HEK293 (cell line): ENCODE measurements around the gene TRMT5.

Experiments used
- CTCF ChIA-PET: fragments of 350-600 bp; formaldehyde crosslinking; extraction: SDS; loops from one replicate; lab custom pipeline; 2021; ENCODE audit warnings: antibody characterized with exemption; lab: Yijun Ruan, JAX
- POLR2A ChIA-PET: fragments of 300-600 bp; formaldehyde crosslinking; extraction: SDS; loops from one replicate; lab custom pipeline; 2020; ENCODE audit warnings: antibody characterized with exemption, inconsistent platforms; lab: Yijun Ruan, JAX
- H3K27ac ChIP-seq: fragments of 200-500 bp; sonication (Bioruptor generic); 2 replicates; pipeline ENCODE4 v1.5.1; 2014; ENCODE audit warnings: low read depth, low read length, control low read depth, inconsistent platforms; ENCODE audit errors: extremely low read depth
- H3K36me3 ChIP-seq, 2 experiments: fragments of 200-500 bp in 1 of 2; sonication (Bioruptor generic) in 1 of 2; 1 replicate in 1 of 2; 2 replicates in 1 of 2; pipeline ENCODE4 v1.5.1; 2014 to 2017; ENCODE audit warnings: inconsistent platforms in 2 of 2, low read length in 2 of 2; ENCODE audit not compliant: control insufficient read depth in 2 of 2, insufficient read depth in 1 of 2
- H3K4me1 ChIP-seq: fragments of 200-500 bp; sonication (Bioruptor generic); 2 replicates; pipeline ENCODE4 v1.5.1; 2014; ENCODE audit warnings: mild to moderate bottlenecking, low read length, inconsistent platforms; ENCODE audit not compliant: control insufficient read depth, insufficient read depth
- H3K4me3 ChIP-seq: 2 replicates; pipeline ENCODE4 v1.5.1; 2011; ENCODE audit warnings: low read depth, mild to moderate bottlenecking, control low read depth, low read length, moderate library complexity
- H3K9me3 ChIP-seq: fragments of 200-500 bp; sonication (Bioruptor generic); 2 replicates; pipeline ENCODE4 v1.5.1; 2014; ENCODE audit warnings: low read depth, low read length, inconsistent platforms; ENCODE audit not compliant: control insufficient read depth, insufficient read depth
- GFI1B ChIP-seq: fragments of 450-650 bp; formaldehyde crosslinking; IDR thresholded peaks from 2 replicates; pipeline ENCODE4 v1.5.1; 2016; ENCODE audit warnings: missing biosample characterization, missing genetic modification characterization
- GLIS2 ChIP-seq: fragments of 450-650 bp; formaldehyde crosslinking; IDR thresholded peaks from 2 replicates; pipeline ENCODE4 v1.5.1; 2016; ENCODE audit warnings: missing biosample characterization, missing genetic modification characterization
- KLF8 ChIP-seq: fragments of 450-650 bp; formaldehyde crosslinking; IDR thresholded peaks from 2 replicates; pipeline ENCODE4 v1.5.1; 2016; ENCODE audit warnings: missing biosample characterization, missing genetic modification characterization
- SCRT2 ChIP-seq: fragments of 450-650 bp; formaldehyde crosslinking; IDR thresholded peaks from 2 replicates; pipeline ENCODE4 v1.5.1; 2016; ENCODE audit warnings: missing biosample characterization, missing genetic modification characterization
- SP2 ChIP-seq: fragments of 450-650 bp; formaldehyde crosslinking; IDR thresholded peaks from 2 replicates; pipeline ENCODE4 v1.5.1; 2016; ENCODE audit warnings: missing biosample characterization, missing genetic modification characterization
- SP3 ChIP-seq: fragments of 450-650 bp; formaldehyde crosslinking; IDR thresholded peaks from 2 replicates; pipeline ENCODE4 v1.5.1; 2016; ENCODE audit warnings: missing biosample characterization, missing genetic modification characterization
- ZBTB1 ChIP-seq: fragments of 450-650 bp; formaldehyde crosslinking; IDR thresholded peaks from 2 replicates; pipeline ENCODE4 v1.5.1; 2016; ENCODE audit warnings: missing biosample characterization, missing genetic modification characterization
- ZBTB17 ChIP-seq: fragments of 450-650 bp; formaldehyde crosslinking; IDR thresholded peaks from 2 replicates; pipeline ENCODE4 v1.5.1; 2016; ENCODE audit warnings: missing biosample characterization, missing genetic modification characterization
- ZNF112 ChIP-seq: fragments of 450-650 bp; formaldehyde crosslinking; IDR thresholded peaks from 2 replicates; pipeline ENCODE4 v1.5.0; 2017; ENCODE audit warnings: missing biosample characterization, missing genetic modification characterization
- ZNF24 ChIP-seq: fragments of 450-650 bp; formaldehyde crosslinking; IDR thresholded peaks from 2 replicates; pipeline ENCODE4 v1.5.1; 2016; ENCODE audit warnings: missing biosample characterization, missing genetic modification characterization
- ZNF561 ChIP-seq: fragments of 450-650 bp; IDR thresholded peaks from 2 replicates; pipeline ENCODE4 v1.5.1; 2018; ENCODE audit warnings: missing biosample characterization, missing genetic modification characterization, borderline replicate concordance
- ZNF585B ChIP-seq: fragments of 450-650 bp; formaldehyde crosslinking; IDR thresholded peaks from 2 replicates; pipeline ENCODE4 v1.5.1; 2016; ENCODE audit warnings: missing biosample characterization, missing genetic modification characterization
- ZNF600 ChIP-seq: fragments of 450-650 bp; formaldehyde crosslinking; IDR thresholded peaks from 2 replicates; pipeline ENCODE4 v1.5.1; 2016; ENCODE audit warnings: missing biosample characterization, missing genetic modification characterization
- ZNF777 ChIP-seq: fragments of 450-650 bp; formaldehyde crosslinking; IDR thresholded peaks from 2 replicates; pipeline ENCODE4 v1.5.1; 2017; ENCODE audit warnings: missing biosample characterization, missing genetic modification characterization, borderline replicate concordance
- ZNF792 ChIP-seq: fragments of 450-650 bp; formaldehyde crosslinking; IDR thresholded peaks from 2 replicates; pipeline ENCODE4 v1.5.1; 2016; ENCODE audit warnings: missing biosample characterization, missing genetic modification characterization
- TF ChIP-seq, protein P1 (sequence below): fragments of 450-650 bp; formaldehyde crosslinking; conservative IDR thresholded peaks from 2 replicates; pipeline ENCODE4 v1.5.1; 2016; ENCODE audit warnings: low read depth, missing biosample characterization, missing genetic modification characterization
- TF ChIP-seq, protein P2 (sequence below): fragments of 450-650 bp; IDR thresholded peaks from 2 replicates; pipeline ENCODE4 v1.5.1; 2018; ENCODE audit warnings: missing biosample characterization, missing genetic modification characterization
- TF ChIP-seq, protein P3 (sequence below): fragments of 450-650 bp; formaldehyde crosslinking; IDR thresholded peaks from 2 replicates; pipeline ENCODE4 v1.5.0; 2017; ENCODE audit warnings: missing biosample characterization, missing genetic modification characterization, borderline replicate concordance
- TF ChIP-seq, protein P4 (sequence below): fragments of 450-650 bp; formaldehyde crosslinking; IDR thresholded peaks from 2 replicates; pipeline ENCODE4 v1.5.1; 2016; ENCODE audit warnings: missing biosample characterization, missing genetic modification characterization
- TF ChIP-seq, protein P5 (sequence below): fragments of 450-650 bp; formaldehyde crosslinking; IDR thresholded peaks from 2 replicates; pipeline ENCODE4 v1.5.1; 2017; ENCODE audit warnings: missing biosample characterization, missing genetic modification characterization

The TRMT5 gene

DNA sequence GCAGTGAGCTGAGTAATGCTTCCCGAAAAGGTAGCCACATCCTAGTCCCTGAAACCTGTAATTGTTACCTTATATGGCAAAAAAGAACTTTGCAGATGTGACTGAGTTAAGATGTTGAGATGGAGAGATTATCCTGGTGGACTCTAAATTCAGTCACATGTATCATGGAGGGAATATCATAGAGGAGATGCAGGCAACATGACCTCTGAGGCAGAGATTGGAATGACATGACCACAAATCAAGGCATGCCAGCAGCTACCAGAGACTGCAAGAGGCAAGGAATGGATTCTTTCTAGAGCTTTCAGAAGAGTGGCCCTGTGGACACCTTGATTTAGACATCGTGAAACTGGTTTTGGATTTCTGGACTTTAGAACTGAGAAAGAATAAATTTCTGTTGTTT lies 18.7 kb upstream of the TRMT5 start (continued):
- TF ChIP-seq, protein P1, sequence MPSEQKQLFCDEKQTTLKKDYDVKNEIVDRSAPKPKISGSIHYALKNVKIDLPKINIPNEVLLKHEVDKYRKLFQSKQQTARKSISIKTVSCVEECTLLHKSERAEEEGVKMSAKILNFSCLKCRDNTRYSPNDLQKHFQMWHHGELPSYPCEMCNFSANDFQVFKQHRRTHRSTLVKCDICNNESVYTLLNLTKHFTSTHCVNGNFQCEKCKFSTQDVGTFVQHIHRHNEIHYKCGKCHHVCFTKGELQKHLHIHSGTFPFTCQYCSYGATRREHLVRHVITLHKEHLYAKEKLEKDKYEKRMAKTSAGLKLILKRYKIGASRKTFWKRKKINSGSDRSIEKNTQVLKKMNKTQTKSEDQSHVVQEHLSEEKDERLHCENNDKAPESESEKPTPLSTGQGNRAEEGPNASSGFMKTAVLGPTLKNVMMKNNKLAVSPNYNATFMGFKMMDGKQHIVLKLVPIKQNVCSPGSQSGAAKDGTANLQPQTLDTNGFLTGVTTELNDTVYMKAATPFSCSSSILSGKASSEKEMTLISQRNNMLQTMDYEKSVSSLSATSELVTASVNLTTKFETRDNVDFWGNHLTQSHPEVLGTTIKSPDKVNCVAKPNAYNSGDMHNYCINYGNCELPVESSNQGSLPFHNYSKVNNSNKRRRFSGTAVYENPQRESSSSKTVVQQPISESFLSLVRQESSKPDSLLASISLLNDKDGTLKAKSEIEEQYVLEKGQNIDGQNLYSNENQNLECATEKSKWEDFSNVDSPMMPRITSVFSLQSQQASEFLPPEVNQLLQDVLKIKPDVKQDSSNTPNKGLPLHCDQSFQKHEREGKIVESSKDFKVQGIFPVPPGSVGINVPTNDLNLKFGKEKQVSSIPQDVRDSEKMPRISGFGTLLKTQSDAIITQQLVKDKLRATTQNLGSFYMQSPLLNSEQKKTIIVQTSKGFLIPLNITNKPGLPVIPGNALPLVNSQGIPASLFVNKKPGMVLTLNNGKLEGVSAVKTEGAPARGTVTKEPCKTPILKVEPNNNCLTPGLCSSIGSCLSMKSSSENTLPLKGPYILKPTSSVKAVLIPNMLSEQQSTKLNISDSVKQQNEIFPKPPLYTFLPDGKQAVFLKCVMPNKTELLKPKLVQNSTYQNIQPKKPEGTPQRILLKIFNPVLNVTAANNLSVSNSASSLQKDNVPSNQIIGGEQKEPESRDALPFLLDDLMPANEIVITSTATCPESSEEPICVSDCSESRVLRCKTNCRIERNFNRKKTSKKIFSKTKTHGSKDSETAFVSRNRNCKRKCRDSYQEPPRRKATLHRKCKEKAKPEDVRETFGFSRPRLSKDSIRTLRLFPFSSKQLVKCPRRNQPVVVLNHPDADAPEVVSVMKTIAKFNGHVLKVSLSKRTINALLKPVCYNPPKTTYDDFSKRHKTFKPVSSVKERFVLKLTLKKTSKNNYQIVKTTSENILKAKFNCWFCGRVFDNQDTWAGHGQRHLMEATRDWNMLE (tag by site-specific recombination): no peak
- TF ChIP-seq, protein P2, sequence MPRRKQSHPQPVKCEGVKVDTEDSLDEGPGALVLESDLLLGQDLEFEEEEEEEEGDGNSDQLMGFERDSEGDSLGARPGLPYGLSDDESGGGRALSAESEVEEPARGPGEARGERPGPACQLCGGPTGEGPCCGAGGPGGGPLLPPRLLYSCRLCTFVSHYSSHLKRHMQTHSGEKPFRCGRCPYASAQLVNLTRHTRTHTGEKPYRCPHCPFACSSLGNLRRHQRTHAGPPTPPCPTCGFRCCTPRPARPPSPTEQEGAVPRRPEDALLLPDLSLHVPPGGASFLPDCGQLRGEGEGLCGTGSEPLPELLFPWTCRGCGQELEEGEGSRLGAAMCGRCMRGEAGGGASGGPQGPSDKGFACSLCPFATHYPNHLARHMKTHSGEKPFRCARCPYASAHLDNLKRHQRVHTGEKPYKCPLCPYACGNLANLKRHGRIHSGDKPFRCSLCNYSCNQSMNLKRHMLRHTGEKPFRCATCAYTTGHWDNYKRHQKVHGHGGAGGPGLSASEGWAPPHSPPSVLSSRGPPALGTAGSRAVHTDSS (tag by site-specific recombination): no peak
- TF ChIP-seq GFI1B (tag by site-specific recombination): no peak

DNA sequence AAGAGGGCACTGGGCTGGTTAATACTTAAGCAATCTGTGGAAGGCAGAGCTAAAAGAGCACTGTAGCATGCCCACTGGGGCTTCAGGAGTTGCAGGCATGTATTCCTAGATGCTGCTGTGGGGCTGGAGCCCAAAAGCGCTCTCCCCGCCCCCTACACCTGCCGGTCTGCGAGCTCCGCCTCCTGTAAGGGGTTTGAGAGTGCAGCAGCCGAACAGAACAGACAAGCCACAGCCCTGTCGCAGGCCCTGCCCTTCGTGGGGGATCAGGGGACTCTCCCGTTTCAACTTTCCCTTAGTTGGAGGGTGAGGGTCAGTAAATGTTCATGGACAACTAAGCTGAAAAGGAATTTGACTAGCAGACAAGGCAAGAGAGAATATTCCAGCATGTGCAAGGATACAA lies 17.7 kb upstream of the TRMT5 start:
- Histone ChIP-seq H3K4me3 (no peak overlapping the region), H3K4me1 (no peaks in the 10 kb centered on the region), H3K27ac (no peak overlapping the region), H3K9me3 (no peaks in the 10 kb centered on the region), H3K36me3 (peaks cover 0 to 10% of the 10 kb centered on the region in 2 experiments; a peak in 1 of 3 replicates)
- ChIA-PET CTCF (no interaction called here), POLR2A (no interaction called here)
- TF ChIP-seq ZNF585B (tag by site-specific recombination): no peak
- TF ChIP-seq ZNF112 (tag by site-specific recombination): no peak
- no peak for TF ChIP-seq GLIS2 (tag by site-specific recombination)
- TF ChIP-seq ZNF600: no peak
- no peak for TF ChIP-seq ZBTB17 (tag by site-specific recombination)
- TF ChIP-seq KLF8 (tag by site-specific recombination): no peak
- TF ChIP-seq ZBTB1: no peak
- no peak for TF ChIP-seq SP3 (tag by site-specific recombination)
- TF ChIP-seq, protein P3, sequence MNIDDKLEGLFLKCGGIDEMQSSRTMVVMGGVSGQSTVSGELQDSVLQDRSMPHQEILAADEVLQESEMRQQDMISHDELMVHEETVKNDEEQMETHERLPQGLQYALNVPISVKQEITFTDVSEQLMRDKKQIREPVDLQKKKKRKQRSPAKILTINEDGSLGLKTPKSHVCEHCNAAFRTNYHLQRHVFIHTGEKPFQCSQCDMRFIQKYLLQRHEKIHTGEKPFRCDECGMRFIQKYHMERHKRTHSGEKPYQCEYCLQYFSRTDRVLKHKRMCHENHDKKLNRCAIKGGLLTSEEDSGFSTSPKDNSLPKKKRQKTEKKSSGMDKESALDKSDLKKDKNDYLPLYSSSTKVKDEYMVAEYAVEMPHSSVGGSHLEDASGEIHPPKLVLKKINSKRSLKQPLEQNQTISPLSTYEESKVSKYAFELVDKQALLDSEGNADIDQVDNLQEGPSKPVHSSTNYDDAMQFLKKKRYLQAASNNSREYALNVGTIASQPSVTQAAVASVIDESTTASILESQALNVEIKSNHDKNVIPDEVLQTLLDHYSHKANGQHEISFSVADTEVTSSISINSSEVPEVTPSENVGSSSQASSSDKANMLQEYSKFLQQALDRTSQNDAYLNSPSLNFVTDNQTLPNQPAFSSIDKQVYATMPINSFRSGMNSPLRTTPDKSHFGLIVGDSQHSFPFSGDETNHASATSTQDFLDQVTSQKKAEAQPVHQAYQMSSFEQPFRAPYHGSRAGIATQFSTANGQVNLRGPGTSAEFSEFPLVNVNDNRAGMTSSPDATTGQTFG: no peak
- no peak for TF ChIP-seq ZNF792 (tag by site-specific recombination)
- no peak for TF ChIP-seq SCRT2 (tag by site-specific recombination)
- TF ChIP-seq, protein P4, sequence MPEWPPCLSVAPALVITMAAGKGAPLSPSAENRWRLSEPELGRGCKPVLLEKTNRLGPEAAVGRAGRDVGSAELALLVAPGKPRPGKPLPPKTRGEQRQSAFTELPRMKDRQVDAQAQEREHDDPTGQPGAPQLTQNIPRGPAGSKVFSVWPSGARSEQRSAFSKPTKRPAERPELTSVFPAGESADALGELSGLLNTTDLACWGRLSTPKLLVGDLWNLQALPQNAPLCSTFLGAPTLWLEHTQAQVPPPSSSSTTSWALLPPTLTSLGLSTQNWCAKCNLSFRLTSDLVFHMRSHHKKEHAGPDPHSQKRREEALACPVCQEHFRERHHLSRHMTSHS (tag by site-specific recombination): no peak
- TF ChIP-seq ZNF777 (tag by site-specific recombination): no peak
- no peak for TF ChIP-seq ZNF24 (tag by site-specific recombination)
- TF ChIP-seq, protein P1 (tag by site-specific recombination): no peak
- TF ChIP-seq, protein P5, sequence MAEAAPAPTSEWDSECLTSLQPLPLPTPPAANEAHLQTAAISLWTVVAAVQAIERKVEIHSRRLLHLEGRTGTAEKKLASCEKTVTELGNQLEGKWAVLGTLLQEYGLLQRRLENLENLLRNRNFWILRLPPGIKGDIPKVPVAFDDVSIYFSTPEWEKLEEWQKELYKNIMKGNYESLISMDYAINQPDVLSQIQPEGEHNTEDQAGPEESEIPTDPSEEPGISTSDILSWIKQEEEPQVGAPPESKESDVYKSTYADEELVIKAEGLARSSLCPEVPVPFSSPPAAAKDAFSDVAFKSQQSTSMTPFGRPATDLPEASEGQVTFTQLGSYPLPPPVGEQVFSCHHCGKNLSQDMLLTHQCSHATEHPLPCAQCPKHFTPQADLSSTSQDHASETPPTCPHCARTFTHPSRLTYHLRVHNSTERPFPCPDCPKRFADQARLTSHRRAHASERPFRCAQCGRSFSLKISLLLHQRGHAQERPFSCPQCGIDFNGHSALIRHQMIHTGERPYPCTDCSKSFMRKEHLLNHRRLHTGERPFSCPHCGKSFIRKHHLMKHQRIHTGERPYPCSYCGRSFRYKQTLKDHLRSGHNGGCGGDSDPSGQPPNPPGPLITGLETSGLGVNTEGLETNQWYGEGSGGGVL (tag by site-specific recombination): no peak
- no peak for TF ChIP-seq ZNF561 (tag by site-specific recombination)
- TF ChIP-seq SP2 (tag by site-specific recombination): no peak
